K562 (cell line): ENCODE measurements around the gene CERS2. TPM values are rescaled to one million over a fixed set of nuclear protein-coding genes. Genes with fewer than 3 reads are reported as not detected.
A peak's percentile ranks its signal among the peaks of the same experiment; 100 is the strongest.

ENCODE experiments used
- ADNP ChIP-seq: fragments of 200-800 bp; sonication (Bioruptor generic); IDR thresholded peaks from 2 replicates; pipeline ENCODE4 v1.6.1; 2016; ENCODE audit warnings: missing genetic modification characterization, missing compliant biosample characterization
- BRF2 ChIP-seq: IDR thresholded peaks from 3 replicates; pipeline ENCODE4 v1.6.1; 2011; ENCODE audit warnings: borderline replicate concordance, mild to moderate bottlenecking; ENCODE audit not compliant: insufficient read length, insufficient read depth
- CBX2 ChIP-seq: fragments of 200-600 bp; sonication (generic); IDR thresholded peaks from one replicate; pipeline ENCODE4 v1.6.1; 2012; ENCODE audit warnings: mild to moderate bottlenecking, low read length, inconsistent platforms; ENCODE audit not compliant: insufficient read depth, poor library complexity, severe bottlenecking
- FOXJ3 ChIP-seq: sonication (generic); formaldehyde crosslinking; IDR thresholded peaks from 2 replicates; pipeline ENCODE4 v1.4.0; 2020; ENCODE audit warnings: mild to moderate bottlenecking, missing genetic modification reagents
- GMEB1 ChIP-seq: fragments of 250-450 bp; sonication (Bioruptor Pico); IDR thresholded peaks from 2 replicates; pipeline ENCODE4 v1.4.0; 2020; ENCODE audit warnings: mild to moderate bottlenecking
- GTF2A2 ChIP-seq: IDR thresholded peaks from 2 replicates; pipeline ENCODE4 v1.6.1; 2016; ENCODE audit warnings: mild to moderate bottlenecking, missing genetic modification characterization, missing compliant biosample characterization
- NR2C2 ChIP-seq, 2 experiments: fragments of 200-800 bp in 1 of 2; sonication (Bioruptor generic) in 1 of 2; sonication (generic) in 1 of 2; formaldehyde crosslinking in 1 of 2; IDR thresholded peaks; 2 replicates each; pipeline versions ENCODE4 v1.6.1 to v1.8.0; 2016 to 2022; ENCODE audit warnings: mild to moderate bottlenecking in 1 of 2, missing compliant biosample characterization in 1 of 2, missing genetic modification characterization in 1 of 2, missing genetic modification reagents in 1 of 2
- POLR2H ChIP-seq: IDR thresholded peaks from 2 replicates; pipeline ENCODE4 v1.6.1; 2016; ENCODE audit warnings: missing genetic modification characterization, low read depth, mild to moderate bottlenecking, control low read depth, missing compliant biosample characterization, moderate library complexity
- PURB ChIP-seq: sonication (generic); formaldehyde crosslinking; IDR thresholded peaks from 2 replicates; pipeline ENCODE4 v1.9.0; 2021; ENCODE audit warnings: low read depth, mild to moderate bottlenecking, missing genetic modification reagents
- RB1 ChIP-seq: fragments of 450-650 bp; IDR thresholded peaks from 2 replicates; pipeline ENCODE4 v1.6.1; 2017; ENCODE audit warnings: low read depth, mild to moderate bottlenecking
- SMARCC2 ChIP-seq: fragments of 450-650 bp; IDR thresholded peaks from 2 replicates; pipeline ENCODE4 v1.6.1; 2017; ENCODE audit warnings: antibody characterized with exemption, moderate library complexity, mild to moderate bottlenecking, low read depth
- TAF1 ChIP-seq: IDR thresholded peaks from 2 replicates; pipeline ENCODE4 v1.6.1; 2011; ENCODE audit warnings: mild to moderate bottlenecking, low read length, moderate library complexity; ENCODE audit not compliant: insufficient read depth, control insufficient read depth, severe bottlenecking; ENCODE audit errors: extremely low read depth
- VEZF1 ChIP-seq: fragments of 200-800 bp; sonication (Bioruptor generic); IDR thresholded peaks from 2 replicates; pipeline ENCODE4 v1.6.1; 2017; ENCODE audit warnings: missing genetic modification characterization, missing compliant biosample characterization
- ZBTB43 ChIP-seq: sonication (generic); formaldehyde crosslinking; IDR thresholded peaks from 2 replicates; pipeline ENCODE4 v1.8.0; 2023; ENCODE audit warnings: mild to moderate bottlenecking, missing genetic modification reagents
- ZBTB9 ChIP-seq: fragments of 450-650 bp; formaldehyde crosslinking; IDR thresholded peaks from 2 replicates; pipeline ENCODE4 v1.4.0; 2020; ENCODE audit warnings: mild to moderate bottlenecking, moderate library complexity
- ZFP30 ChIP-seq: fragments of 250-450 bp; sonication (Bioruptor Pico); IDR thresholded peaks from 2 replicates; pipeline ENCODE4 v1.8.0; 2022; ENCODE audit warnings: moderate library complexity, mild to moderate bottlenecking, inconsistent platforms, borderline replicate concordance
- ZNF695 ChIP-seq: fragments of 450-650 bp; formaldehyde crosslinking; IDR thresholded peaks from 2 replicates; pipeline ENCODE4 v1.4.0; 2020; ENCODE audit warnings: mild to moderate bottlenecking, moderate library complexity
- ZNF75A ChIP-seq: fragments of 450-650 bp; formaldehyde crosslinking; IDR thresholded peaks from 2 replicates; pipeline ENCODE4 v1.4.0; 2020; ENCODE audit warnings: mild to moderate bottlenecking
- ZNF77 ChIP-seq: fragments of 250-450 bp; sonication (Bioruptor Pico); IDR thresholded peaks from 2 replicates; pipeline ENCODE4 v1.5.0; 2020
- polyA plus RNA-seq, 8 experiments: library from polyadenylated mRNA; depleted of rRNA in 4 of 8; stranded (reverse) in 5 of 8; unstranded in 3 of 8; fragments of >200 nt; fragmentation: Nextera tagmentation in 2 of 8; fragmentation: Illumina TruSeq in 1 of 8; extraction: Ambion mirVana in 2 of 8; extraction: Trizol in 1 of 8; gene quantifications; 2 replicates each; pipeline versions ENCODE4 v1.2.1 to v1.2.3, GENCODE V29; 2011 to 2014; ENCODE audit warnings: inconsistent platforms in 1 of 8, missing spikeins in 1 of 8
- total RNA-seq, 7 experiments: library from RNA; depleted of rRNA in 6 of 7; stranded (reverse); fragments of >200 nt in 6 of 7; fragmentation: Illumina TruSeq in 2 of 7; extraction: Trizol in 2 of 7; gene quantifications; 2 replicates each; pipeline versions ENCODE4 v1.2.1 to v1.2.3, GENCODE V29; 2011 to 2021; ENCODE audit warnings: low replicate concordance in 1 of 7

CERS2 gene
- total and polyA plus RNA-seq, 9 of the 15 experiments (the other 6 are each of a cell fraction or from before 2014, with no cell fraction given): 23.4 to 295 (median 132) TPM

GRCh38 chr1:150974580-150975478 is at the start of gene CERS2 (continued):
- TF ChIP-seq ZNF75A (CRISPR knock-in tag) (no peak), GMEB1 (CRISPR knock-in tag) (no peak), ADNP (no peak), RB1 (no peak), PURB (CRISPR knock-in tag) (no peak), ZBTB43 (CRISPR knock-in tag) (no peak), NR2C2 (CRISPR knock-in tag; IDR thresholded peaks at IDR 0.05) (no peak), NR2C2 (tag; IDR thresholded peaks at IDR 0.05) (no peak; the same call in 1 of the 2 replicates), POLR2H (tag) (peak; percentile 33; the same call in 1 of the 2 replicates), ZBTB9 (CRISPR knock-in tag) (0 out of 2 replicates have a peak, but pooled peaks have one; percentile 41), SMARCC2 (no peak), VEZF1 (CRISPR knock-in tag) (peak; percentile 93), CBX2 (no peak), TAF1 (peak; percentile 45), ZFP30 (CRISPR knock-in tag) (no peak), GTF2A2 (tag) (no peak), ZNF77 (no peak), BRF2 (no peak), ZNF695 (CRISPR knock-in tag) (no peak), FOXJ3 (CRISPR knock-in tag) (no peak)
